Measurements from ENCODE around the gene TCF15.

- TF ChIP-seq CTCF (IDR thresholded peaks at IDR 0.05; ENCODE audit: insufficient read depth, low read depth, low read length), result no peak
- no peak for TF ChIP-seq EZH2 (IDR thresholded peaks at IDR 0.05; ENCODE audit: insufficient read depth, low read length)
These were observed 27.9 kb downstream of the TCF15 start for GRCh38 chr20:582204-582603.

Measured in astrocyte (in vitro differentiated cells and primary cell).